Smooth muscle cell (in vitro differentiated cells): ENCODE measurements around the gene ARAF. TPM values are rescaled to one million over a fixed set of nuclear protein-coding genes. Genes with fewer than 3 reads are reported as not detected.

Experiments
- DNase-seq: peaks from one replicate; lab custom pipeline; 2025; ENCODE audit not compliant: unreplicated experiment; lab: John Stamatoyannopoulos, UW
- H2AFZ ChIP-seq: fragments of 200-600 bp; sonication (generic); 2 replicates; pipeline ENCODE4 v1.6.0; 2016; ENCODE audit warnings: antibody characterized with exemption, low read depth, mild to moderate bottlenecking
- H3F3A ChIP-seq: fragments of 200-600 bp; sonication (generic); 2 replicates; pipeline ENCODE4 v1.6.0; 2017; ENCODE audit warnings: antibody characterized with exemption, low read depth
- H3K27ac ChIP-seq: fragments of 200-600 bp; sonication (generic); 2 replicates; pipeline ENCODE4 v1.5.1; 2016; ENCODE audit warnings: low read depth, mild to moderate bottlenecking
- H3K27me3 ChIP-seq: fragments of 200-600 bp; sonication (generic); 2 replicates; pipeline ENCODE4 v1.6.1; 2016; ENCODE audit warnings: low read depth, mild to moderate bottlenecking
- H3K36me3 ChIP-seq: fragments of 200-600 bp; sonication (generic); 2 replicates; pipeline ENCODE4 v1.5.1; 2016; ENCODE audit warnings: low read depth
- H3K4me1 ChIP-seq: fragments of 200-600 bp; sonication (generic); 2 replicates; pipeline ENCODE4 v1.5.1; 2016; ENCODE audit warnings: low read depth
- H3K4me2 ChIP-seq: fragments of 200-600 bp; sonication (generic); 2 replicates; pipeline ENCODE4 v1.6.0; 2016; ENCODE audit warnings: mild to moderate bottlenecking
- H3K4me3 ChIP-seq: fragments of 200-600 bp; sonication (generic); 2 replicates; pipeline ENCODE4 v1.5.1; 2016; ENCODE audit warnings: mild to moderate bottlenecking
- H3K79me2 ChIP-seq: fragments of 200-600 bp; sonication (generic); 2 replicates; pipeline ENCODE4 v1.6.0; 2016; ENCODE audit warnings: low read depth, mild to moderate bottlenecking
- H3K9ac ChIP-seq: fragments of 200-600 bp; sonication (generic); 2 replicates; pipeline ENCODE4 v1.6.0; 2016; ENCODE audit warnings: low read depth
- H3K9me3 ChIP-seq: fragments of 200-600 bp; sonication (generic); replicated peaks from 2 replicates; pipeline ENCODE4 v1.5.1; 2016; ENCODE audit warnings: low read depth
- H4K20me1 ChIP-seq: fragments of 200-600 bp; sonication (generic); 2 replicates; pipeline ENCODE4 v1.6.0; 2016; ENCODE audit warnings: low read depth
- CTCF ChIP-seq: fragments of 200-600 bp; sonication (generic); IDR thresholded peaks from 2 replicates; pipeline ENCODE4 v1.5.1; 2017; ENCODE audit warnings: borderline replicate concordance, mild to moderate bottlenecking, antibody characterized with exemption; ENCODE audit not compliant: insufficient read depth, poor library complexity, severe bottlenecking
- WGBS: methylation state at CpG from one replicate; pipeline ENCODE4 v1.1.7; 2016; ENCODE audit warnings: low lambda C conversion rate; 5-methylcytosine and 5-hydroxymethylcytosine counted together
- polyA plus RNA-seq: library from polyadenylated mRNA; unstranded; fragments of >200 nt; fragmentation: Nextera tagmentation; extraction: Ambion mirVana; gene quantifications from 2 replicates; pipeline ENCODE4 v1.2.1, GENCODE V29; 2016
- total RNA-seq: library from RNA; depleted of rRNA; stranded (reverse); fragments of >200 nt; gene quantifications from 2 replicates; pipeline ENCODE4 v1.2.3, GENCODE V29; 2014

Gene ARAF
- total and polyA plus RNA-seq, 2 experiments from 2014 or later, result 33.1 to 63.1 TPM

- no peaks in the 10 kb centered on the region for H3K9me3 ChIP-seq
- H3K79me2 ChIP-seq, result peaks cover 17% of the 10 kb centered on the region
- H3K27ac ChIP-seq, result peak overlapping the region; percentile 35
- H3F3A ChIP-seq, result no peaks in the 10 kb centered on the region
- peaks cover 29% of the 10 kb centered on the region for H4K20me1 ChIP-seq
- DNase-seq, result no peak
- no peak overlapping the region for H3K9ac ChIP-seq
- 83% methylated on average over 16 of the region's 16 CpGs for WGBS
- no peak overlapping the region for H3K4me3 ChIP-seq
- H3K36me3 ChIP-seq, result no peaks in the 10 kb centered on the region
- TF ChIP-seq CTCF, result no peak
- no peaks in the 10 kb centered on the region for H3K27me3 ChIP-seq
- H3K4me1 ChIP-seq, result no peaks in the 10 kb centered on the region
- no peak overlapping the region for H2AFZ ChIP-seq
- H3K4me2 ChIP-seq, result peak overlapping the region; percentile 86
Measured at GRCh38 chrX:47585273-47585672, 24.3 kb downstream of the ARAF start.

GRCh38 chrX:47586043-47586787 lies 25.2 kb downstream of the ARAF start:
- Histone ChIP-seq H3K9ac (no peak overlapping the region), H3K4me3 (no peak overlapping the region), H2AFZ (no peak overlapping the region), H3K27me3 (no peaks in the 10 kb centered on the region), H3K4me1 (no peaks in the 10 kb centered on the region), H3K9me3 (no peaks in the 10 kb centered on the region), H4K20me1 (peaks cover 29% of the 10 kb centered on the region), H3K79me2 (peaks cover 17% of the 10 kb centered on the region), H3K27ac (peak overlapping the region; percentile 24), H3K36me3 (no peaks in the 10 kb centered on the region), H3K4me2 (no peak overlapping the region), H3F3A (no peaks in the 10 kb centered on the region)
- TF ChIP-seq CTCF, result no peak
- WGBS, result 78% methylated on average over 11 of the region's 11 CpGs
- no peak for DNase-seq

GRCh38 chrX:47587091-47587891 lies 26.3 kb downstream of the ARAF start:
- H3K27me3 ChIP-seq, result no peaks in the 10 kb centered on the region
- no peaks in the 10 kb centered on the region for H3F3A ChIP-seq
- WGBS, result 52% methylated on average over 4 of the region's 4 CpGs
- DNase-seq, result no peak
- no peak overlapping the region for H3K9ac ChIP-seq
- H3K4me2 ChIP-seq, result no peak overlapping the region
- H3K4me3 ChIP-seq, result no peak overlapping the region
- TF ChIP-seq CTCF, result no peak
- H3K4me1 ChIP-seq, result no peaks in the 10 kb centered on the region
- H3K79me2 ChIP-seq, result peaks cover 17% of the 10 kb centered on the region
- no peaks in the 10 kb centered on the region for H3K36me3 ChIP-seq
- peaks cover 29% of the 10 kb centered on the region for H4K20me1 ChIP-seq
- no peaks in the 10 kb centered on the region for H3K9me3 ChIP-seq
- H2AFZ ChIP-seq, result no peak overlapping the region
- H3K27ac ChIP-seq, result no peak overlapping the region
